ENCODE results near the gene LRRC3.

DNA sequence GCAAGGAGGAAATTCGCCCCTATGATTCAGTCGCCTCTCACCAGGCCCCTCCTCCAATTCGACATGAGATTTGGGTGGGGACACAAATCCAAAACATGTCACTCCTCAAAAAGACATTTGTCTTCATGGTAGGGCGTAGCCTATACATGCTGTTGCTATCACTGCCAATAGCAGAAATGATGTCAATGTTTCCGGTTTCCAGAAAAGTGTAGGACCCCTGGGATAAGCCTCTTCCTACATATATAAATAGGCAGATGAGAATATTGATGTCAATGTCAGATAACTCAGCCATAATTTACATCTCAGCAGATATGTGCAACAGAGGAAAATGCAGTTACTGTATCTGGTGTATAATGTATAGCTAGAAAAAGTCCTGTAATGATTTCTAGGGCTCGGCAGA, 16.7 kb downstream of the LRRC3 start:
- no peak for TF ChIP-seq POLR2A (IDR thresholded peaks at IDR 0.05; ENCODE audit: control extremely low read depth in 1 of 2, low read depth in 2 of 2, low read length in 2 of 2)
- no peak for TF ChIP-seq EP300 (IDR thresholded peaks at IDR 0.05; ENCODE audit: borderline replicate concordance in 1 of 2, low read depth in 2 of 2, low read length in 2 of 2)
- TF ChIP-seq BCL11A (IDR thresholded peaks at IDR 0.05; ENCODE audit: low read depth in 2 of 2, low read length in 2 of 2): no peak
- TF ChIP-seq, protein P1, sequence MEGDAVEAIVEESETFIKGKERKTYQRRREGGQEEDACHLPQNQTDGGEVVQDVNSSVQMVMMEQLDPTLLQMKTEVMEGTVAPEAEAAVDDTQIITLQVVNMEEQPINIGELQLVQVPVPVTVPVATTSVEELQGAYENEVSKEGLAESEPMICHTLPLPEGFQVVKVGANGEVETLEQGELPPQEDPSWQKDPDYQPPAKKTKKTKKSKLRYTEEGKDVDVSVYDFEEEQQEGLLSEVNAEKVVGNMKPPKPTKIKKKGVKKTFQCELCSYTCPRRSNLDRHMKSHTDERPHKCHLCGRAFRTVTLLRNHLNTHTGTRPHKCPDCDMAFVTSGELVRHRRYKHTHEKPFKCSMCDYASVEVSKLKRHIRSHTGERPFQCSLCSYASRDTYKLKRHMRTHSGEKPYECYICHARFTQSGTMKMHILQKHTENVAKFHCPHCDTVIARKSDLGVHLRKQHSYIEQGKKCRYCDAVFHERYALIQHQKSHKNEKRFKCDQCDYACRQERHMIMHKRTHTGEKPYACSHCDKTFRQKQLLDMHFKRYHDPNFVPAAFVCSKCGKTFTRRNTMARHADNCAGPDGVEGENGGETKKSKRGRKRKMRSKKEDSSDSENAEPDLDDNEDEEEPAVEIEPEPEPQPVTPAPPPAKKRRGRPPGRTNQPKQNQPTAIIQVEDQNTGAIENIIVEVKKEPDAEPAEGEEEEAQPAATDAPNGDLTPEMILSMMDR (IDR thresholded peaks at IDR 0.05; ENCODE audit: control extremely low read depth in 1 of 3, insufficient read depth in 1 of 3, low read depth in 1 of 3, low read length in 3 of 3): no peak
- no peak for TF ChIP-seq POLR2AphosphoS5 (IDR thresholded peaks at IDR 0.05; ENCODE audit: low read depth, low read length)
- no peak for TF ChIP-seq MAX (IDR thresholded peaks at IDR 0.05)
- no peak for TF ChIP-seq SRF (IDR thresholded peaks at IDR 0.05; ENCODE audit: low read depth, low read length)
- TF ChIP-seq BRCA1 (IDR thresholded peaks at IDR 0.05; ENCODE audit: low read depth, low read length): no peak
- no peak for TF ChIP-seq PHF8 (conservative IDR thresholded peaks at IDR 0.05; ENCODE audit: low read depth, low read length)

Measured in H1 (cell line).